ENCODE results near the gene UBE2D1. TPM values are rescaled to one million over a fixed set of nuclear protein-coding genes. Genes with fewer than 3 reads are reported as not detected.

UBE2D1 gene
- total RNA-seq, 3 donors from 2014 or later (not counting 1 experiment from before 2014, with no cell fraction given) = 14.0 to 14.5 (median 14.4) TPM

- DNase-seq (peak in 1 of 2 donors; percentile 36), ATAC-seq (no peak)
- Mint-ChIP-seq H3K9me3 (no peaks in the 10 kb centered on the region), H3K27ac (peak overlapping the region; percentile 88 to 94), H3K36me3 (no peaks in the 10 kb centered on the region), H3K27me3 (ENCODE audit: low read depth in 2 of 2) (peaks cover 0 to 4% of the 10 kb centered on the region in 2 donors), H3K4me3 (peak overlapping the region; percentile 94), H3K4me1 (peaks cover 47 to 51% of the 10 kb centered on the region in 2 donors)
- 0% methylated on average over 15 of the region's 15 CpGs for WGBS (ENCODE audit: insufficient coverage)
- TF ChIP-seq, protein P1, sequence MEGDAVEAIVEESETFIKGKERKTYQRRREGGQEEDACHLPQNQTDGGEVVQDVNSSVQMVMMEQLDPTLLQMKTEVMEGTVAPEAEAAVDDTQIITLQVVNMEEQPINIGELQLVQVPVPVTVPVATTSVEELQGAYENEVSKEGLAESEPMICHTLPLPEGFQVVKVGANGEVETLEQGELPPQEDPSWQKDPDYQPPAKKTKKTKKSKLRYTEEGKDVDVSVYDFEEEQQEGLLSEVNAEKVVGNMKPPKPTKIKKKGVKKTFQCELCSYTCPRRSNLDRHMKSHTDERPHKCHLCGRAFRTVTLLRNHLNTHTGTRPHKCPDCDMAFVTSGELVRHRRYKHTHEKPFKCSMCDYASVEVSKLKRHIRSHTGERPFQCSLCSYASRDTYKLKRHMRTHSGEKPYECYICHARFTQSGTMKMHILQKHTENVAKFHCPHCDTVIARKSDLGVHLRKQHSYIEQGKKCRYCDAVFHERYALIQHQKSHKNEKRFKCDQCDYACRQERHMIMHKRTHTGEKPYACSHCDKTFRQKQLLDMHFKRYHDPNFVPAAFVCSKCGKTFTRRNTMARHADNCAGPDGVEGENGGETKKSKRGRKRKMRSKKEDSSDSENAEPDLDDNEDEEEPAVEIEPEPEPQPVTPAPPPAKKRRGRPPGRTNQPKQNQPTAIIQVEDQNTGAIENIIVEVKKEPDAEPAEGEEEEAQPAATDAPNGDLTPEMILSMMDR (IDR thresholded peaks at IDR 0.05) = no peak
- no peaks in the 10 kb centered on the region for H3K9me3 ChIP-seq (ENCODE audit: control insufficient read depth, insufficient read depth, low read length)
- H3K4me1 ChIP-seq (ENCODE audit: control insufficient read depth, insufficient read depth, low read length) = peaks cover 15% of the 10 kb centered on the region
- peak overlapping the region; percentile 96 for H3K4me3 ChIP-seq (ENCODE audit: low read length)
- no peaks in the 10 kb centered on the region for H3K27me3 ChIP-seq (ENCODE audit: control insufficient read depth, insufficient read depth, low read length)
- H3K36me3 ChIP-seq (ENCODE audit: control insufficient read depth, insufficient read depth, low read length) = peaks cover 28% of the 10 kb centered on the region
- intact Hi-C loops (cut with micrococcal nuclease) = loop anchor here (1.0 to 10.0 kb wide), 4 partner anchors 51 to 211 kb away; partner anchors contain the start of gene UBE2D1
- H3K27ac ChIP-seq (ENCODE audit: low read length) = peak overlapping the region; percentile 84
These were observed 50.9 kb downstream of the UBE2D1 start for GRCh38 chr10:58385784-58386112.

DNA sequence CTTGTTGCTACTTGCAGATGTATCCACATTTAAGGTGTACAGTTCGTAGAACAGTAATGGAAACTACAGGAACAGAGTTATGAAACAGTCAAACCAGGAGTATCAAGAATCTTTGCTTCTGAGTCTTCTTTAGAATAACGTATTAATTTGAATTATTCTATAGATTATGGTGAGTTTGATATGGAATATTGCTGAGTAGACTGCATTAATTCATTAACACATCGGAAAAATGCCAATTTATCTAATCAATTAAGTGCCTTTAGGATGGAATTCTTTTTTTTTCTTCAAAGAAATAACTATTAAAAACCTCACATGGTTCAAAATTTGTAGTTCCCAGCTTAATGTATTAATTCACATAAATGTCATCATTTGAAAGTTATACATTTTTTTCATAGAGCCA is 54.2 kb downstream of the UBE2D1 start:
- H3K27ac Mint-ChIP-seq = no peak overlapping the region

DNA sequence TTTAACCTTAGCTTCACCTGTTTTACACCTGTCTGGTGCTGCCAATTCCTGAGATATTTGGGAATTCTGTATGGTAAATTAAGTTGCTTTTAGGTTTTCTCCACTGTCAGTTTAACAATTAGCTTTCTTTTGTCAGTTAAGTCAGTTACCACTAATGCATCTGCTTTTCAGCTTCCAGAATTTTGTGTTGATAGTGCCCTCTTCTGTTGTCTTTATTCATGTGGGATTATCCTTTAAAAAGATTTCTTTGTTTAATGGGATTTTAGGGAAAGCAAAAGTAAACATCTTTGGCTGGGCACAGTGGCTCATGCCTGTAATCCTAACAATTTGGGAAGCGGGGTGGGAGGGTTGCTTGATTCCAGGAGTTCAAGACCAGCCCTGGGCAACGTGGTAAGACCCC is 58.5 kb downstream of the UBE2D1 start:
- H3K4me3 ChIP-seq (ENCODE audit: low read length) = no peak overlapping the region
- DNase-seq = no peak
- ATAC-seq = no peak
- intact Hi-C loops (cut with micrococcal nuclease) = no loop called here
- Mint-ChIP-seq H3K4me3 (no peak overlapping the region), H3K9me3 (no peaks in the 10 kb centered on the region), H3K27me3 (ENCODE audit: low read depth in 2 of 2) (no peaks in the 10 kb centered on the region), H3K27ac (no peak overlapping the region), H3K4me1 (peaks cover 26 to 29% of the 10 kb centered on the region in 2 donors), H3K36me3 (peaks cover 17% of the 10 kb centered on the region)
- TF ChIP-seq, protein P1 (IDR thresholded peaks at IDR 0.05) = no peak
- 100% methylated on average over 2 of the region's 2 CpGs for WGBS (ENCODE audit: insufficient coverage)
- H3K4me1 ChIP-seq (ENCODE audit: control insufficient read depth, insufficient read depth, low read length) = no peaks in the 10 kb centered on the region
- H3K27ac ChIP-seq (ENCODE audit: low read length) = no peak overlapping the region
- H3K27me3 ChIP-seq (ENCODE audit: control insufficient read depth, insufficient read depth, low read length) = no peaks in the 10 kb centered on the region
- peaks cover 88% of the 10 kb centered on the region for H3K36me3 ChIP-seq (ENCODE audit: control insufficient read depth, insufficient read depth, low read length)
- H3K9me3 ChIP-seq (ENCODE audit: control insufficient read depth, insufficient read depth, low read length) = no peaks in the 10 kb centered on the region

More for the DNA sequence above, 54.2 kb downstream of the UBE2D1 start:
- Histone ChIP-seq H3K27me3 (ENCODE audit: control insufficient read depth, insufficient read depth, low read length) (no peaks in the 10 kb centered on the region), H3K4me3 (ENCODE audit: low read length) (no peak overlapping the region), H3K9me3 (ENCODE audit: control insufficient read depth, insufficient read depth, low read length) (no peaks in the 10 kb centered on the region), H3K36me3 (ENCODE audit: control insufficient read depth, insufficient read depth, low read length) (peaks cover 55% of the 10 kb centered on the region), H3K4me1 (ENCODE audit: control insufficient read depth, insufficient read depth, low read length) (peaks cover 15% of the 10 kb centered on the region), H3K27ac (ENCODE audit: low read length) (no peak overlapping the region)
- DNase-seq = no peak
- Mint-ChIP-seq H3K27me3 (ENCODE audit: low read depth in 2 of 2) (no peaks in the 10 kb centered on the region), H3K9me3 (no peaks in the 10 kb centered on the region), H3K4me3 (no peak overlapping the region), H3K4me1 (peaks cover 58 to 59% of the 10 kb centered on the region in 2 donors), H3K36me3 (peaks cover 17% of the 10 kb centered on the region)
- WGBS (ENCODE audit: insufficient coverage) = 100% methylated on average over 2 of the region's 3 CpGs
- TF ChIP-seq, protein P1 (IDR thresholded peaks at IDR 0.05) = no peak
- no peak for ATAC-seq
- intact Hi-C loops (cut with micrococcal nuclease) = loop anchor here (10.0 kb wide), 1 partner anchor 214 kb away; no protein-coding TSS in a partner anchor

DNA sequence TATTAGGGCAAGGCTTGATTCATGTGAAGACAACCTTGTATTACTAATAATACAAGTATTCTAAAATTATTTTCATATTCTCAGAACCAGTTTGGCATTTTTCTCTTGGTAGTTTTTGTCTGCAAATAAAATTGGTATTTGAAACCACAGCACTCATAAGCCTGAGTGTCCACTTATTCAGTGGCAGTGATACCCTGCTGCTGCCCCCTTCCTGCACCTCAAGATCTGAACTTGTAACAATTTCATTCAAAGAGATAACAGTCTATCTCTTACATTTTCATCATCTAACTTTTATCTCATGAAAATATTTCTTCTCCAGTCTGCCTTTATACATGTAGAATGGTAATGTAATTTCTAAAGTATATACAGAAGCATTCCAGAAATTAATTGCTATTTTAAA is 59.7 kb downstream of the UBE2D1 start:
- no peak overlapping the region for H3K4me3 Mint-ChIP-seq
- Histone ChIP-seq H3K4me3 (ENCODE audit: low read length) (no peak overlapping the region), H3K27ac (ENCODE audit: low read length) (no peak overlapping the region), H3K27me3 (ENCODE audit: control insufficient read depth, insufficient read depth, low read length) (no peaks in the 10 kb centered on the region), H3K9me3 (ENCODE audit: control insufficient read depth, insufficient read depth, low read length) (no peaks in the 10 kb centered on the region), H3K36me3 (ENCODE audit: control insufficient read depth, insufficient read depth, low read length) (peaks cover 78% of the 10 kb centered on the region), H3K4me1 (ENCODE audit: control insufficient read depth, insufficient read depth, low read length) (no peaks in the 10 kb centered on the region)
- no peak for ATAC-seq
- intact Hi-C loops (cut with micrococcal nuclease) = no loop called here
- no peak overlapping the region for H3K27ac Mint-ChIP-seq
- H3K9me3 Mint-ChIP-seq = no peaks in the 10 kb centered on the region
- peaks cover 23 to 24% of the 10 kb centered on the region in 2 donors for H3K4me1 Mint-ChIP-seq
- TF ChIP-seq, protein P1 (IDR thresholded peaks at IDR 0.05) = no peak
- peaks cover 17% of the 10 kb centered on the region for H3K36me3 Mint-ChIP-seq
- no peaks in the 10 kb centered on the region for H3K27me3 Mint-ChIP-seq (ENCODE audit: low read depth in 2 of 2)
- DNase-seq = no peak
